ENCODE measurements around the gene POGZ.
A peak's percentile ranks its signal among the peaks of the same experiment; 100 is the strongest.

Gene POGZ, protein sequence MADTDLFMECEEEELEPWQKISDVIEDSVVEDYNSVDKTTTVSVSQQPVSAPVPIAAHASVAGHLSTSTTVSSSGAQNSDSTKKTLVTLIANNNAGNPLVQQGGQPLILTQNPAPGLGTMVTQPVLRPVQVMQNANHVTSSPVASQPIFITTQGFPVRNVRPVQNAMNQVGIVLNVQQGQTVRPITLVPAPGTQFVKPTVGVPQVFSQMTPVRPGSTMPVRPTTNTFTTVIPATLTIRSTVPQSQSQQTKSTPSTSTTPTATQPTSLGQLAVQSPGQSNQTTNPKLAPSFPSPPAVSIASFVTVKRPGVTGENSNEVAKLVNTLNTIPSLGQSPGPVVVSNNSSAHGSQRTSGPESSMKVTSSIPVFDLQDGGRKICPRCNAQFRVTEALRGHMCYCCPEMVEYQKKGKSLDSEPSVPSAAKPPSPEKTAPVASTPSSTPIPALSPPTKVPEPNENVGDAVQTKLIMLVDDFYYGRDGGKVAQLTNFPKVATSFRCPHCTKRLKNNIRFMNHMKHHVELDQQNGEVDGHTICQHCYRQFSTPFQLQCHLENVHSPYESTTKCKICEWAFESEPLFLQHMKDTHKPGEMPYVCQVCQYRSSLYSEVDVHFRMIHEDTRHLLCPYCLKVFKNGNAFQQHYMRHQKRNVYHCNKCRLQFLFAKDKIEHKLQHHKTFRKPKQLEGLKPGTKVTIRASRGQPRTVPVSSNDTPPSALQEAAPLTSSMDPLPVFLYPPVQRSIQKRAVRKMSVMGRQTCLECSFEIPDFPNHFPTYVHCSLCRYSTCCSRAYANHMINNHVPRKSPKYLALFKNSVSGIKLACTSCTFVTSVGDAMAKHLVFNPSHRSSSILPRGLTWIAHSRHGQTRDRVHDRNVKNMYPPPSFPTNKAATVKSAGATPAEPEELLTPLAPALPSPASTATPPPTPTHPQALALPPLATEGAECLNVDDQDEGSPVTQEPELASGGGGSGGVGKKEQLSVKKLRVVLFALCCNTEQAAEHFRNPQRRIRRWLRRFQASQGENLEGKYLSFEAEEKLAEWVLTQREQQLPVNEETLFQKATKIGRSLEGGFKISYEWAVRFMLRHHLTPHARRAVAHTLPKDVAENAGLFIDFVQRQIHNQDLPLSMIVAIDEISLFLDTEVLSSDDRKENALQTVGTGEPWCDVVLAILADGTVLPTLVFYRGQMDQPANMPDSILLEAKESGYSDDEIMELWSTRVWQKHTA (N-terminal part only)

DNA sequence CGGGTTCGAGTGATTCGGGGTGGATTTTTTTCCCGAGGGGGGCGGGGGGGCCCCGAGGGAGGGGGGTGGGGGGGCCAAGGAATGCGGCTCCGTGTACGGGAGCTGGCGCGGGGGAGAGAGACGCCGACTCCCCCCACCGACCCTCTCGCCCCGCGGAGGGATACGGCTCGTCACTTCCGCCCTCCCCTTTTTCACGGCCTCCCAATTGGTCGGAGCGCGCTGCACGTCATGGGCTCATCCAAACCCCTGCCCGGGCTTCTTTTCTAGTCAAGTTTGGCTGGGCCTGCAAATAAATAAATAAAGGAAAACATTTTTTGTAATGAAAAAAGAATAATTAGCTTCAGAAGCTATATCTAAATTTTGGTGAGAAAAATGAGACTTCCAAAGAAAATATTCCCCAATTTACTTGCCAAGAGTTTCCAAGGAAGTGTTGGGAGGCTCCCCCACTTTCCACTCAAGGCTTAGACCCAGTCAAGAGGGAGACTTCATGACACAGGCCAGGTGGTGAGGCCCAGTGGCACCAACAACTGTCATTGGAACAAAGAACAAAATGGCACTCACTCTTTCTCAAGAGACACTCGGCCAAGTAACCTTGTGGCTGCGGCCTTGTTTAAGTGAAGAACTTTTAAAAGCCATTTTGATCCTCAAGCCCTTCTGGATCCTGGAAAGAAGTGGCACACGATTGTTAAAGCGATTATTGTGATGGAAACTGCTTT lies at the start of gene POGZ:
TSS of gene POGZ (minus strand) at position 164 of the 716 bp plus-strand sequence. CDS start 17,290 bp downstream, outside the sequence.
- DNase-seq (ENCODE audit: low read depth) = peak; percentile 97

DNA sequence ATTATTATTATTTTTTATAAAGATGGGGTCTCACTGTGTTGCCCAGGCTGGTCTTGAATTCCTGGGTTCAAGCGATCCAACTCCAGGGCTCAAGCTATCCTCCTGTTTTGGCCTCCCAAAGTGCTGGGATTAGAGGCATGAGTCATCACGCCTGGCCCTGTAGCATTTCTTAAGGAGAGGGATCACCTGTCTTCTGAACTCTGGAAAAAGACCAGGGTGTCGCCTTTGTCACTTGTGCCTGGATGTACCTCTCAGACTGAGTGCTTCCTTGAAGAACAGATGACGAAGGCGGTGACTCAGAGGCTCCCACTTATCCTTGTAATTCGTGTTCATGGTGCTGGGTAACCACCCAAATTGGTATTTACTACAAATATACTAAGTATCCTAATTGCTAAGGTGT lies 49.5 kb upstream of the POGZ start:
- peak; percentile 40 for DNase-seq (ENCODE audit: low read depth)

DNA sequence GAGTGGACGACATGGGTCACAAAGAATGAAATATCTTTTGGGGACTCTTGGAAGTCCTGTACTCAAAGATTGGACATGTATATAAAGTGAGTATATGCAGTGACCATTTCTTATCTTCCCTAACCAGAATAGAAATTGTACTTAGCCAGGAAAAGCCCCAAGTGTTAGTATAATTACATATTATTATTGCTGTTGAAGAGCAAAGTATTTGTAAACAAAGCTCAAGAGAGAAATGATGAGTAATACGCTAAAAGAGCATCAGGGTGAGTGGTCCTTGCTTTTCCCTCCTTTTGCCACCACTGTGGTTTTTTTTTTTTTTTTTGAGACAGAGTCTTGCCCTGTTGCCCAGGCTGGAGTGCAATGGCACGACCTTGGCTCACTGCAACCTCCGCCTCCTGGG lies 45.5 kb upstream of the POGZ start:
- peak; percentile 43 for DNase-seq (ENCODE audit: low read depth)

DNA sequence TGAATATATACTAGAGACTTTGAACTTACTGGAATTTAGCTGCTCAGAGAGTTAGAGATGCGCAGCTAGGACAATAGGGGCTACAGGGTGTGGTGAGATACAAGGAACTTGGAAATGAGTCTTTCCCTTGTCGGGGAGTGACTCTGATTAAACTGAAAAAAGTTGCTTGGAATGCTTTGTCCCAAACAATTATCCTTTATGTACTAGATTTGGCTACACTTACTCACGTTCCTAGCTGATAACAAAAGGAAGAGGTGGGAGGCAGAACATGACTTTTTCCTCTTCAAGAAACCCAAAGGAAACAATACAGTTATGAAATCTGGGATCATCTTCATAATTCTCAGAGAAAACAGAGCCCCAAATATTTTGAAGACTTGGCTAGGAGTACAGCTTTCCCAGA lies 45.0 kb upstream of the POGZ start:
- DNase-seq (ENCODE audit: low read depth) = no peak

DNA sequence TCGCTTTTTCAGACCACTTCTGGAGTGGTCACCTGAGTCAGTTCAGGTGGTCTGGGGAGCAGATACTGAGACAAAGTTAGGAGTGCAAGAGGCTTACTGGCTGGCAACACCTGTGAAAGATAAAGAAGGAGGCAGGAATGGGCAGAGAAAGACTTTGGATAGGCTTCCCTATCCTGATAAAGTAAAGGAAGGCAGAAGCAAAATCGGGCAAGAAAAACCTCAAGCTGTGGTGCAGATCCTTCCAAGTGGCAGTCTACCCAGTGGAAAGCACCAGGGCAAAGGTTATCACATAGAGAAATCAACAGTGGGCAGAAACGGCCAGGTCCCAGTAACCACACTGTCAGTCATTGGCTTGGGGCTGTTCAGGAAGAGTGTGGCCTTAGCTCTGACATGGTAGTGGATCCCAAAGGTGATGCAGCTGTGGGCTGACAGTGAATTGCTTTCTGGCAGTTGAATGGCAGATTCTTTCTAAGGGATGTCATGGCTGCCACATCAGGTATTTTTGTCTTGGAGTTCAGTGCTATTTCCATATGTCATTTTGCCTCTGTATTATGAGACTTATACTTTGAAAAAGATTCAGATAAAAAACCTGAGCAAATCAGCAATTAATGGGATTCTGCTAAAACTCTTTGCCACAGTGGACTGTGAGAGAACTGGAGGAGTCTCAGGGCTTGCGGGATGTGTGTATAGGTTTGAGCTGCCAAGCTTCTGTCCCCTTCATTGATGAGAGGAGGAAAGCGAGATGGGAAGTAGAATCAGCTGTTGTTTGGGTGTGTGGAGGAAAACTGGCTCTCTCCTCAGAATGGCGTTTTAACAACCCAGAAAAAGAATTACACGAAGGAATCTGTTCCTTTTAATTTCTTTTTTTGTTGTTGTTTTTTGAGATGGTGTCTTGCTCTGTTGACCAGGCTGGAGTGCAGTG lies 43.8 kb upstream of the POGZ start:
- DNase-seq (ENCODE audit: low read depth) = no peak

DNA sequence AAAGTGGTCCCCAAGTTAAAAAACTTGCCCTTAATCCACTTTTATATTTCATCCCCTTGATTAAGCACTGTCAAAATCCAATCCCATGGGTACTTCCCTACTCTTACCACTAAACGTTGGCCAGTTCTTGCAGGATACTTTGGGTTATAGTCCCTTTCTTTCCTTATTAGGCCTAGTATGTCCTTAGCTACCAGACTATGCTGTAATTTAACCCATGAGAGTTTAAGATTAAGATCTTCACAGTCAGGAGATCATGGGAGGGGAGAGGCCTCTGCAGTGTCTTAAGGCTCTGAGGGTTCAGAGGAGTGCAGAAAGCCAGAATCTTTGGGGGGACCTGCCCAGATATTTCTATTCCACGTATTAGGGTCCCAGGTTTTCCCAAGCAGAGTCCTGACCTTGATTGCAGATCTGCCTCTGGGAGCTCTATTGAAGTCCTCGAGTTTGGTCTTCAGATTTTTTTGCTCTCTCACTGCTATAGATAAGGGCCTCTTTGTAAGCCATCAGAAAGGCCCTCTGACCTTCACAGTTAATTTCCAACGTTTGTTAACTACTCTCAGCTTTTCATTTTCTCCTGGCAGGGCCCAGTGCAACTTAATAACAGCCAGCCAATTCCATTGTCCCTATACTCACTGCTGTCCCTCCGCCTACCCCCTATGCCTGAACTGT lies 42.9 kb upstream of the POGZ start:
- no peak for DNase-seq (ENCODE audit: low read depth)

DNA sequence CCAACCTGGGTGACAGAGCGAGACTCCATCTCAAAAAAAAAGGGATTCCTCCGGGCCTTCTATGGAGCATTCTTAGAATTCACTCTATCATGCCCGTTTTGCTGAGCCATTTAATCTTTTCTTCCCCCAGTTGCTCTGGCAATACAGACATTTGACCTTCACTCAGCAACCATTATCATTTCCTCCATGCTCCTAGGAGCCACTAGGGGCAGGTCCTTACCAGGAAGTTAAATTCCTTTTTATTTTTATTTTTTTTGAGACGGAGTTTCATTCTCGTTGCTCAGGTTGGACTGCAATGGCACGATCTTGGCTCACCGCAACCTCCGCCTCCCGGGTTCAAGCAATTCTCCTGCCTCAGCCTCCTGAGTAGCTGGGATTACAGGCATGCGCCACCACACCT lies 42.2 kb upstream of the POGZ start:
- DNase-seq (ENCODE audit: low read depth) = peak; percentile 39

DNA sequence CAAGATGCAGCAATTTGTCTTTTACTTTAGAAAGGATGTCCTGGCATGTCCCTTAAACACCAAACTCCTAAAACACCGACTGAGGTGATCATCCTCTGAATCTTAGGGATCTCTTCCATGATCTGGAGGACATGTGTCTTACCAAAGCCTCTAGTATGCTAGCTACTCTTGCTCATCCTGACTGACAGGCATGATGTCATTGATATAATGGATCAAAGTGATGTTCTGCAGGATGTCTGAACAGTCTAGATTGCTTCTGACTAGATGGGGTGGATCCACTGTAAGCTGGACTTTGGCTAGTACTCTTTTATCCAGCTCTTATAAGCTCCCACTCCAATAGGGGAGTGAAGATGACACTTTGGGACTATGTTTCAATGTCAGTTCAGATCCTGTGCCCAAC lies 40.6 kb upstream of the POGZ start:
- DNase-seq (ENCODE audit: low read depth) = no peak

DNA sequence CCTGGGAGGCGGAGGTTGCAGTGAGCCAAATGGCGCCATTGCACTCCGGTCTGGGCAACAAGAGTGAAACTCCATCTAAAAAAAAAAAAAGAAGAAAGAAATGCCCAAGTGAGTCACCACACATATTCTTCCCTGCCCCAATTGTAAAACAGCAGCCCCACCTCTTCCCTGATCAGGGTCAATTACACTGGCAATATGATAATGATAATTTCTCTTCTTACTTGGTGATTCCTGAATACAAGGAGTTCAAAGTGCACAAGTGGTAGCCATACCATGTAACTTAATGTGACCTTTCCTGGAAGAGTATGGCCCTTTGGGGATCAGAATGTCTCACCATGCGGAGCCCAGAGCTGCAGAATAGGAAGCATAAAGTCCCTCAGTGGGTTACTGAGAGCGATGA lies 40.1 kb upstream of the POGZ start:
- DNase-seq (ENCODE audit: low read depth) = no peak

DNA sequence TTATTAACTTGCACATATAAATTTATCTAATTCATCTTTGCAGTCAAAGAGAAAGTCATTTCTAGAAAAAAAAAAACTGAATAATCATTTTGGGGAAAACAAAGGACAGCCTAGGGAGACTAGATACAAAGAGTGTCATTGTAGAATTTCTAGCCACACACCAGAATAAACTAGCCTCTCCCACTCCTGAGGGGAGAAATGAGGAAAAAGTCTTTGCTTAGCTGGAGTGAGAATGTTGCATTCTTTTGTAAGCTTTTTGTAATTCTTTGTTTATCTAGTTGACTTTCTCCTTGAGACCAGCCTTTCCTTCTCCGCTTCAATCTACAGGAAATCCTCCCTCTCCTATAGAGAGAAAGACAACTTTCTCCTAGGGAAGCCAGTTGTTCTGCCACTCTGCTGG lies 36.0 kb upstream of the POGZ start:
- no peak for DNase-seq (ENCODE audit: low read depth)

DNA sequence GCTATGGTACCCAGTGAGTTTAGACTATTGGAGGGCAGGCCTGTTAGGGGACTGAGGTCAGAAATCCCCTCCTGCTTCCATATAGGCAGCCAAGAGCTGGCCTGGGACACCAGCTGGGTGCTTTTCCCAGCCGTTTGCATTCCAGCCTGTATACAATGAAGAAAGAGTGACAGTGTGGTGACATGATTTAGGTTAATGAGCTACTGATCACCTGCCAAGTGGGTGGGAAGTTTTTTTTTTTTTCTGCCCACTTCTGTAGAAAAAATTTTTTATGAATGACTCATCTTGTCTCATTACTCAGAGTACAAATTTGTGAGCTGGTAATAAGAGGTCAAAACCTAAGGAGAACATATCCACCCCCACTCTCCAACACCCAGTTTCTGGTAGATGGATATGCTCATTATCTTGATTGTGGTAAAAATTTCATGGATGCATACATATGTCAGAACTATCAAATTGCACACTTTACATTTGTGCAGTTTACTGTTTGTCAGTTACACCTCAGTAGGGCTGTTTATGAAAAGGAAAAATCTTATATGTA lies 35.5 kb upstream of the POGZ start:
- peak; percentile 87 for DNase-seq (ENCODE audit: low read depth)

DNA sequence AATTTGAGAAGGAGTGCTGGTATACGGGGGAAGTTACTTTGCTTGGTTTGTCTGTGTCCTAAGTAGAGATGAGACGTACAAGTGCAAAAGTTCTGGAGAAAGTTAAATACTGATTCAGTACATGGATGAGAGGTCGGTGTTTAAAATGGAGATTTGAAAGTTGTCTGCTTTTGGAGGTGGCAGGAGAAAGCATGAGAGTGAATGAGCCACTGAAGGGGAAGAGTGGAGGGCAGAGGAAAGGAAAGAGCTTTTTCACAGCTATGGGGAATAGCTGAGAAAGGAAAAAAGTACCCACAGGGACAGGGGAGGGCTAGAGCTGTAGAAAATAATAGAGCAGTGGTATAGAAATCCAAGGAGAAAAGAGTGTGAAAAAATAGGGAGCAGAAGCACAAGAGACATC lies 33.7 kb upstream of the POGZ start:
- no peak for DNase-seq (ENCODE audit: low read depth)

DNA sequence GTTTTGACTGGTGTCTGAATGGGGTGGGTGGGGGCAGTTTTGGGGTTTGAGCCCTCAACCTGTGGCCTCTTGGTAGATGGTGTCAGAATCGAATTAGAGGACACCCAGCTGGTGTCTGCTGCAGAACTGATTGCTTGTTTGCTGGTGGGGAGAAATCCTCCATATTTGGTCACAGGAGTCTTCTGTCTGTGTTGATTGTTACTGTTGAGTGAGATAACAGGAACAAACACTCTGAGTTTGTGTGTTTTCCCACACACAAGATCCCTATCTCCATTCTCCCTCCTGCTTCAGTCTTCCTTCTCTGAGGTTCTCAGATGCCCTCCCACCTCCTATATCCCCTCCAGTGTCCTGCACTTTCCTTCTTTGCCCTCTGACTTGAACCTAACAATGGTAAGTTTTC lies 32.8 kb upstream of the POGZ start:
- no peak for DNase-seq (ENCODE audit: low read depth)

DNA sequence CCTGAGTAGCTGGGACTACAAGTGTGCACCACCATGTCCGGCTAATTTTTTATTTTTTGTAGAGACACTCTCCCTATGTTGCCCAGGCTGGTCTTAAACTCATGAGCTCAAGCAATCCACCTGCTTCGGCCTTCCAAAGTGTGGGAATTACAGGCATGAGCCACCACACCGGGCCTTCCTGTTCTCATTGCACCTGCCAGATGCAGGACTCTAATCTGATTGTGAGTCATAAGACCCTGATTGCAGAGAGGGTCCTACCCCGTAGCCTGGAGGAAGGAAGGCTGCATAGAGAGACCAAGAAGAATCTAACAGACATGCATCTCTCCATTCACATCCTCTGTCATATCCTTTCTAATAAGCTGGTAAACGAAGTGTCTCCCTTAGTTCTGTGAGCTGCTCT lies 32.3 kb upstream of the POGZ start:
- DNase-seq (ENCODE audit: low read depth) = no peak

DNA sequence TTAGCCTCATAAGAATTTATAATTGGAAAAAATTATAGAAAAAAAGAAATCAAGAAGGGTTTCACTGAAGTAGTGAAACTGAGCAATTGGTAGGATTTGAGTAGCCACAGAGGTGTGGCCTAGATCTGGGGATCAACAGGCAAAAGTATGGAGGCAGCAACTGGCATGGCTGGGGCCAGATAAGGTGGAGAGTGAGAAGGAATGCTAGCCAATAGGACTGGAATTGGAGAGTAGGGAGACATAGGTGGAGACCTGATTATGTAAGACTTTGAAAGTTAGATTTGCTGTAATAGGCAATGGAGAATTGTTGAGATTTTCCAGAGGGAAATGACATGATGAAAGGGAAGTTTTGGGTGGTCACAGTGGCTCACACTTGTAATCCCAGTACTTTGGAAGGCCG lies 27.3 kb upstream of the POGZ start:
- no peak for DNase-seq (ENCODE audit: low read depth)

DNA sequence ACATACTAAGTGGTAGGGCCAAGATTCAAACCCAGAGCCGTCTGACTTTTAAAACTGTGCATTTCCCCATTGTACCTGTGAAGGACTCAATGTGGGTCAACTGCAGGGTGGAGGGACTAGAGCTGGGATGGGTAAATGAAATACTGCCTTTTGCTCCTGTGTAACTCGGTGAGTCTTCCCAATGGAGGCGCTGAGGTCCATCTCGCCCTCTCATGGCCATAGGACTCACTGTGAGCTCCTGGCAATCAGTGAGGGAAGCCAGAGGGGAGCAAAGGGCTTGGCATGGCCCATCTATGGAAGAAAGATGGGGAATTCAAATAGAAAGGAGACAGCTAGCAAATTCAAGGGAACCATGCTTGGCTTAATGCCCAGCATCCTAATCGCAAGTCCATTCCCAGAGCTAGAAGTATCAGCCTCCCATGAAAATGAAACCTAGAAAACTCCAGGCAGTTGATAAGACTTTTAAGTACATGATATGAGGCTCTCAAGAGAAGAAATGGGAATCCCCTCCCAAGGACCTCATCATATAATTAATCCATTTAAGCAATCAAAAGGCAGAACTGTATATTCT lies 26.5 kb upstream of the POGZ start:
- DNase-seq (ENCODE audit: low read depth) = no peak

DNA sequence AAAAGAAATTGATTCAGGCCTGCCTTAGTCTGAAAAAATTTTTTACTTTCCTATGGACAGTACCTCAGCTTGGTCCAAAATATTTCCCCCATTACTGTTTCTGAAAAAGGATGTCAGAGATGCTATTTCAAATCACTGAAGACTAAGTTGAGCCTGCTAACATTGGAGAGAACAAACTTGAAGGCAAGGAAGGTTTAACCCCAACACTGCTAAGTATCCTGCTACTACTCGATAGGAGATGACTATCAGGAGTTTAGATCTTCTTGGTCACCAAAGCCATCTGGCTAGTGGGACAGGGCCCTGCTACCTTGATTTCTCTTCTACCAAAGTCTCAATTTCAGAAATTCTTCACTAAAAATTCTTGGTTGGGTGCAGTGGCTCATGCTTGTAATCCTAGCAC lies 22.7 kb upstream of the POGZ start:
- DNase-seq (ENCODE audit: low read depth) = no peak

DNA sequence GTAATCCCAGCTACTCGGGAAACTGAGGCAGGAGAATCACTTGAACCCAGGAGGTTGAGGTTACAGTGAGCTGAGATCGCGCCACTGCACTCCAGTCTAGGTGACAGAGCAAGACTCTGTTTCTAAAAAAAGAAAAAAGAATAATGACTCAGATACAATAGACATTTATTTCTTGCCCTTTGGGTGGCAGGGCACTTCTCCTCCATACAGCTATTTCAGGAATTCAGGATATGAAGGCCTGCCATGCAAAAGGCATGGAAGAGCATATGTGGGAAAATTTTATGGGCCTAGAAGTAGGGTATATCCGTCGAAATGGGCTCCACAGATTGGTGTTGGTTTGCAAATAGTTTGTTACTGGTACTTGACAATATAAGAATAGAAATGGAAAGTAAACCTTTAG lies 20.2 kb upstream of the POGZ start:
- DNase-seq (ENCODE audit: low read depth) = no peak

DNA sequence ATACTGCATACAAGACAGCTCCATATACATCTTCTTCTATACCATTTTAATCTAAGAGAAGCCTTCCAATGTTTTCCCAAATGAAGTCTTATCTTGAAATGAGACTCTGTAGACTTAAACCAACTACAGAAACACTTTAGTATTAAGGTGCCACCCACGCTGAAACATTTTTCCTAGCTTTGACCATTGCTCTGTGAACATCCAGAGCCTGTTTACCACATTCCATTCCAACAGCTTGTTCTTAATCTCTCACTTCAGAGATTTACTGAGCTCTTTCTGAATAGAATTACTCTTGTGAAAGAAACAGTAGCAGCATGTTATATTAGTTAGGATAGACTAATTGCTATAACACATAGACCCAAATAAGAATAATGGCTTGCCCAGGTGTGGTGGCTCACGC lies 19.6 kb upstream of the POGZ start:
- no peak for DNase-seq (ENCODE audit: low read depth)

Measured in ELR (cell line).